ENCODE data around the gene TECTB. TPM values are rescaled to one million over a fixed set of nuclear protein-coding genes. Genes with fewer than 3 reads are reported as not detected.

The TECTB gene
- total RNA-seq, 1 experiment from 2014 or later: not detected

DNA sequence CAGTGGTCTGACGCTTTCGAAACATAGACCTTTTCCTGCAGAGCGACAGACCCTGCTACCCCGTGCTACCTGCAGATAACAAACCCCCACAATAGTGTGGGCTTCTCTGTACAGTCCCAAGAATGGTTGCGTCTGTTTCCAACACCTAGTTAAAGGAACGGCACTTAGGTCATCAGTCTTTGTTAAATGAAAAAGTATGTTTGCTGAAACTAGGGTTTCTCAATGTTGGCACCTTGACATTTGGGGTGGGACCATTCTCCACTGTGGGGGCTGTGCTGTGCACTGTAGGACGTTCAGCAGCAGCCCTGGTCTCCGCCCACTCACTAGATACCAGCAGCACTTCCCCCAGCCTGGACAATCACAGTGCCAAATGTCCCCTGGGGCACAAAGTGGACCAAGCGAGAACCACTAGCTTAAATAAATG is 13.7 kb downstream of the TECTB start:
- no peaks in the 10 kb centered on the region for H3K36me3 ChIP-seq (ENCODE audit: control insufficient read depth, insufficient read depth, low read length)
- H3K4me3 ChIP-seq (ENCODE audit: low read depth in 2 of 2, low read length in 2 of 2): no peak overlapping the region
- BruUV-seq (replicated peaks): no TSS peak
- in situ Hi-C loops (cut with HindIII; ENCODE audit: low pct_unique_long_range_greater_than_20kb, low sequenced_read_pairs) (no loop called here), intact Hi-C loops (cut with micrococcal nuclease; ENCODE audit: unreplicated experiment) (no loop called here)
- no peaks in the 10 kb centered on the region for H3K9me3 ChIP-seq (ENCODE audit: control insufficient read depth, insufficient read depth, low read depth, low read length)
- no peak for TF ChIP-seq POLR2AphosphoS5 (IDR thresholded peaks at IDR 0.05; ENCODE audit: low read depth, low read length)
- TF ChIP-seq SIN3A (IDR thresholded peaks at IDR 0.05; ENCODE audit: borderline replicate concordance, insufficient read depth, low read depth, low read length): no peak
- TF ChIP-seq TCF7L2 (IDR thresholded peaks at IDR 0.05; ENCODE audit: low read depth, low read length): no peak
- TF ChIP-seq, protein P1, sequence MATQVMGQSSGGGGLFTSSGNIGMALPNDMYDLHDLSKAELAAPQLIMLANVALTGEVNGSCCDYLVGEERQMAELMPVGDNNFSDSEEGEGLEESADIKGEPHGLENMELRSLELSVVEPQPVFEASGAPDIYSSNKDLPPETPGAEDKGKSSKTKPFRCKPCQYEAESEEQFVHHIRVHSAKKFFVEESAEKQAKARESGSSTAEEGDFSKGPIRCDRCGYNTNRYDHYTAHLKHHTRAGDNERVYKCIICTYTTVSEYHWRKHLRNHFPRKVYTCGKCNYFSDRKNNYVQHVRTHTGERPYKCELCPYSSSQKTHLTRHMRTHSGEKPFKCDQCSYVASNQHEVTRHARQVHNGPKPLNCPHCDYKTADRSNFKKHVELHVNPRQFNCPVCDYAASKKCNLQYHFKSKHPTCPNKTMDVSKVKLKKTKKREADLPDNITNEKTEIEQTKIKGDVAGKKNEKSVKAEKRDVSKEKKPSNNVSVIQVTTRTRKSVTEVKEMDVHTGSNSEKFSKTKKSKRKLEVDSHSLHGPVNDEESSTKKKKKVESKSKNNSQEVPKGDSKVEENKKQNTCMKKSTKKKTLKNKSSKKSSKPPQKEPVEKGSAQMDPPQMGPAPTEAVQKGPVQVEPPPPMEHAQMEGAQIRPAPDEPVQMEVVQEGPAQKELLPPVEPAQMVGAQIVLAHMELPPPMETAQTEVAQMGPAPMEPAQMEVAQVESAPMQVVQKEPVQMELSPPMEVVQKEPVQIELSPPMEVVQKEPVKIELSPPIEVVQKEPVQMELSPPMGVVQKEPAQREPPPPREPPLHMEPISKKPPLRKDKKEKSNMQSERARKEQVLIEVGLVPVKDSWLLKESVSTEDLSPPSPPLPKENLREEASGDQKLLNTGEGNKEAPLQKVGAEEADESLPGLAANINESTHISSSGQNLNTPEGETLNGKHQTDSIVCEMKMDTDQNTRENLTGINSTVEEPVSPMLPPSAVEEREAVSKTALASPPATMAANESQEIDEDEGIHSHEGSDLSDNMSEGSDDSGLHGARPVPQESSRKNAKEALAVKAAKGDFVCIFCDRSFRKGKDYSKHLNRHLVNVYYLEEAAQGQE (IDR thresholded peaks at IDR 0.05; ENCODE audit: insufficient read depth in 1 of 2, low read depth in 2 of 2, low read length in 1 of 2): no peak
- TF ChIP-seq, protein P2, sequence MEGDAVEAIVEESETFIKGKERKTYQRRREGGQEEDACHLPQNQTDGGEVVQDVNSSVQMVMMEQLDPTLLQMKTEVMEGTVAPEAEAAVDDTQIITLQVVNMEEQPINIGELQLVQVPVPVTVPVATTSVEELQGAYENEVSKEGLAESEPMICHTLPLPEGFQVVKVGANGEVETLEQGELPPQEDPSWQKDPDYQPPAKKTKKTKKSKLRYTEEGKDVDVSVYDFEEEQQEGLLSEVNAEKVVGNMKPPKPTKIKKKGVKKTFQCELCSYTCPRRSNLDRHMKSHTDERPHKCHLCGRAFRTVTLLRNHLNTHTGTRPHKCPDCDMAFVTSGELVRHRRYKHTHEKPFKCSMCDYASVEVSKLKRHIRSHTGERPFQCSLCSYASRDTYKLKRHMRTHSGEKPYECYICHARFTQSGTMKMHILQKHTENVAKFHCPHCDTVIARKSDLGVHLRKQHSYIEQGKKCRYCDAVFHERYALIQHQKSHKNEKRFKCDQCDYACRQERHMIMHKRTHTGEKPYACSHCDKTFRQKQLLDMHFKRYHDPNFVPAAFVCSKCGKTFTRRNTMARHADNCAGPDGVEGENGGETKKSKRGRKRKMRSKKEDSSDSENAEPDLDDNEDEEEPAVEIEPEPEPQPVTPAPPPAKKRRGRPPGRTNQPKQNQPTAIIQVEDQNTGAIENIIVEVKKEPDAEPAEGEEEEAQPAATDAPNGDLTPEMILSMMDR (IDR thresholded peaks at IDR 0.05): no peak
- no peak overlapping the region for H3K27ac ChIP-seq (ENCODE audit: low read length)
- POLR2A ChIA-PET: no interaction called here
- no peak for ATAC-seq
- DNase-seq (ENCODE audit: low read depth, low spot score): no peak
- CTCF ChIA-PET: no interaction called here
- H3K27me3 ChIP-seq (ENCODE audit: control insufficient read depth, insufficient read depth, low read length): peaks cover 6% of the 10 kb centered on the region
- H3K4me1 ChIP-seq (ENCODE audit: control insufficient read depth, insufficient read depth, low read length): no peaks in the 10 kb centered on the region

DNA sequence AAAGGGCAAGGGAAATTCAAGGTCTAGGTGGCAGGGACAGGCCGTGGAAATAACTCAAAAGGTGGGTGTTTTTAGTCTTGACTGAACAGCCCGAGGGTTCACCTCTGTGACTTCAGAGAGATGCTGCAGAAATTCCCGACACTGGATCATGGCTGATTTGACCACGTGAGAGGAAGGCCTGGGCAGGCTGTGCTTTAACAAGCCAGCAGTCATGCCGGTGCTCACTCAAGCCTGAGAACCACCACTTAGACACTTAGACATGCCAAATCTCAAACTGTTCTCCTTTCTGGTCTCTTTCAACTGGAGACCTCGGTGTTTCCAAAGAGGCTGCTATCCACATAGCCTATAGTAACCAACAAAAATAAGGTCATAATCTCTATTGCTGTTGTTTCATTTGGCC is 15.4 kb downstream of the TECTB start:
- in situ Hi-C loops (cut with HindIII; ENCODE audit: low pct_unique_long_range_greater_than_20kb, low sequenced_read_pairs): no loop called here
- ChIA-PET CTCF (no interaction called here), POLR2A (no interaction called here)
- H3K27me3 ChIP-seq (ENCODE audit: control insufficient read depth, insufficient read depth, low read length): peaks cover 3% of the 10 kb centered on the region
- no peaks in the 10 kb centered on the region for H3K4me1 ChIP-seq (ENCODE audit: control insufficient read depth, insufficient read depth, low read length)
- H3K36me3 ChIP-seq (ENCODE audit: control insufficient read depth, insufficient read depth, low read length): no peaks in the 10 kb centered on the region
- intact Hi-C loops (cut with micrococcal nuclease; ENCODE audit: unreplicated experiment): no loop called here
- no peak overlapping the region for H3K27ac ChIP-seq (ENCODE audit: low read length)
- H3K4me3 ChIP-seq (ENCODE audit: low read depth in 2 of 2, low read length in 2 of 2): no peak overlapping the region
- H3K9me3 ChIP-seq (ENCODE audit: control insufficient read depth, insufficient read depth, low read depth, low read length): no peaks in the 10 kb centered on the region
- no TSS peak for BruUV-seq (replicated peaks)
- no peak for DNase-seq (ENCODE audit: low read depth, low spot score)
- TF ChIP-seq, protein P1 (IDR thresholded peaks at IDR 0.05; ENCODE audit: insufficient read depth in 1 of 2, low read depth in 2 of 2, low read length in 1 of 2): no peak
- TF ChIP-seq TCF7L2 (IDR thresholded peaks at IDR 0.05; ENCODE audit: low read depth, low read length): no peak
- TF ChIP-seq POLR2AphosphoS5 (IDR thresholded peaks at IDR 0.05; ENCODE audit: low read depth, low read length): no peak
- TF ChIP-seq, protein P2 (IDR thresholded peaks at IDR 0.05): no peak
- TF ChIP-seq SIN3A (IDR thresholded peaks at IDR 0.05; ENCODE audit: borderline replicate concordance, insufficient read depth, low read depth, low read length): no peak
- ATAC-seq: no peak

Data from Panc1 (cell line).